ENCODE results near the gene DYNC1I1.

GRCh38 chr7:96017877-96018276 is 245.5 kb downstream of the DYNC1I1 start:
- no peak for TF ChIP-seq TBL1XR1 (IDR thresholded peaks at IDR 0.05; ENCODE audit: borderline replicate concordance, low read length, partially characterized antibody)
- TF ChIP-seq ZKSCAN8 (CRISPR knock-in tag; IDR thresholded peaks at IDR 0.05; ENCODE audit: borderline replicate concordance) = no peak
- no peak for TF ChIP-seq ZNF362 (CRISPR knock-in tag; IDR thresholded peaks at IDR 0.05; ENCODE audit: borderline replicate concordance)
- no peak for TF ChIP-seq EP300 (IDR thresholded peaks at IDR 0.05; ENCODE audit: low read depth in 2 of 2, low read length in 2 of 2)
- TF ChIP-seq EP300 (CRISPR knock-in tag; IDR thresholded peaks at IDR 0.05; ENCODE audit: borderline replicate concordance) = no peak
- no peak for TF ChIP-seq ZNF770 (CRISPR knock-in tag; IDR thresholded peaks at IDR 0.05)
- TF ChIP-seq EZH2 (conservative IDR thresholded peaks at IDR 0.05; ENCODE audit: low read depth, low read length) = no peak
- TF ChIP-seq JUND (CRISPR knock-in tag; IDR thresholded peaks at IDR 0.05) = no peak

Measured in HepG2 (cell line).